Esophagus squamous epithelium (tissue), 4 donors: Measurements from ENCODE around the gene ELAPOR2.

ENCODE experiments used
- POLR2A ChIP-seq, 4 donors: fragments of 450-650 bp; IDR thresholded peaks; one replicate each; pipeline ENCODE4 v1.6.1; 2017; ENCODE audit warnings: antibody characterized with exemption in 4 of 4, mild to moderate bottlenecking in 4 of 4, moderate library complexity in 3 of 4
- TF ChIP-seq, protein P1 (sequence below), 6 experiments: fragments of 450-650 bp in 4 of 6; fragments of 200-600 bp in 2 of 6; sonication (generic) in 2 of 6; IDR thresholded peaks; one replicate each; pipeline ENCODE4 v1.5.1; 2016 to 2019; ENCODE audit warnings: antibody characterized with exemption in 6 of 6, mild to moderate bottlenecking in 4 of 6, moderate library complexity in 4 of 6

DNA sequence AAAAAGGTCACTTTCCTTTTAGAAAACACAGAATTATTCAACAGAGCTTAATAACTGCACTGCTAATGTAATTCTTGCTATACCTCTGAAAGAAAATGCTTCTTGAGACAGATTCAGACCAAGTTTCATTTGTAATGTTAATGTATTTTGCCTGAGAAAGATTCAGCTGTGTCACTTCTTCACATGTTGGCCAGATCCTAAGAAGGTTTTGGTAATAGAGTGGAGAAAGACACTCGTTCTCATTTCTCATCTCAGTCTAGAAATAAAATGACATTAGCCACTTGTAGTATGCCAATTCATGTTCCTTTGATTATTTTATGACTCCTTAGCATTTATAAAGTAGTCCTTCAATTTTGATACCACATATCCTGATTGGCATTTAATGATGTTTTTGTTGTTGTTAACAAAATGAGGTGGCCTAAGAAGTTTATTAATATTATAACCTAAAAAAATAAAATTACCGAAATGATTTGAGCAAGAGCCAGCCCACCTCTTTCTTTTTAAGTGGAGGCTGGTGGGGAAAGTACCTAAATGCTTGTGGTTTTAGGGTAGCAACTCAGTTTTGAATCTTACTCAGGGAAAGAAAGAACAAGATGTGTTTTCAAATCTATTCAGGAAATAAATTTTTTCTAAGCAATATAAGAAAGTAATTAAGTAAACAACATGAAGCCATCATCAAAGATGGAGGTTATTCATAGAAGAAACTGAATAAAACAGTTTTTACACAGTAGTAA lies 16.4 kb upstream of the ELAPOR2 start:
- TF ChIP-seq, protein P1, sequence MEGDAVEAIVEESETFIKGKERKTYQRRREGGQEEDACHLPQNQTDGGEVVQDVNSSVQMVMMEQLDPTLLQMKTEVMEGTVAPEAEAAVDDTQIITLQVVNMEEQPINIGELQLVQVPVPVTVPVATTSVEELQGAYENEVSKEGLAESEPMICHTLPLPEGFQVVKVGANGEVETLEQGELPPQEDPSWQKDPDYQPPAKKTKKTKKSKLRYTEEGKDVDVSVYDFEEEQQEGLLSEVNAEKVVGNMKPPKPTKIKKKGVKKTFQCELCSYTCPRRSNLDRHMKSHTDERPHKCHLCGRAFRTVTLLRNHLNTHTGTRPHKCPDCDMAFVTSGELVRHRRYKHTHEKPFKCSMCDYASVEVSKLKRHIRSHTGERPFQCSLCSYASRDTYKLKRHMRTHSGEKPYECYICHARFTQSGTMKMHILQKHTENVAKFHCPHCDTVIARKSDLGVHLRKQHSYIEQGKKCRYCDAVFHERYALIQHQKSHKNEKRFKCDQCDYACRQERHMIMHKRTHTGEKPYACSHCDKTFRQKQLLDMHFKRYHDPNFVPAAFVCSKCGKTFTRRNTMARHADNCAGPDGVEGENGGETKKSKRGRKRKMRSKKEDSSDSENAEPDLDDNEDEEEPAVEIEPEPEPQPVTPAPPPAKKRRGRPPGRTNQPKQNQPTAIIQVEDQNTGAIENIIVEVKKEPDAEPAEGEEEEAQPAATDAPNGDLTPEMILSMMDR (IDR thresholded peaks at IDR 0.05), result no peak
- TF ChIP-seq POLR2A (IDR thresholded peaks at IDR 0.05), result no peak
